ENCODE measurements around the gene ZNF836.
"Not testable (repeated sequence)": the region's sequence is repeated elsewhere in the genome, so short reads cannot be mapped to it uniquely, and the experiment has no call there.

The ZNF836 gene

GRCh38 chr19:52171321-52172169 is at the start of gene ZNF836:
TSS of gene ZNF836 (minus strand) at chr19:52171621. CDS start at chr19:52168072, 3,549 bp downstream.
- DNase-seq, result peak in 57 of 58 donors; percentile 1 to 86 (median 64)

GRCh38 chr19:52221031-52221430 is 49.6 kb upstream of the ZNF836 start:
- DNase-seq, result no peak

DNA sequence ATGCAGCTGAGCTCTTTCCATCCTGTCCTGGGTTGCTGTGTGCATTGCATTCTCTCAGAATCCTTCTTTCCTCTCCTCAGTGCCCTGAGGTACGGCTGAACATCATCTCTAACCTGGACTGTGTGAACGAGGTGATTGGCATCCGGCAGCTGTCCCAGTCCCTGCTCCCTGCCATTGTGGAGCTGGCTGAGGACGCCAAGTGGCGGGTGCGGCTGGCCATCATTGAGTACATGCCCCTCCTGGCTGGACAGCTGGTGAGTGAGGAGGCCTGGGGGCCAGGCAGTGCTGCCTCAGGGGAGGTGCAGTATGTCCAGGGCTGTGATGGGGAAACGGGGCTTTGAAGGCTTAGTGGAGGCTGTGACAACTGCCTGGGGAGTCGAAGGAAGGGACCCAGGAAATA is 48.2 kb upstream of the ZNF836 start:
- no peak for DNase-seq

- DNase-seq, result no peak
Observed at GRCh38 chr19:52217576-52217975, 46.2 kb upstream of the ZNF836 start.

DNA sequence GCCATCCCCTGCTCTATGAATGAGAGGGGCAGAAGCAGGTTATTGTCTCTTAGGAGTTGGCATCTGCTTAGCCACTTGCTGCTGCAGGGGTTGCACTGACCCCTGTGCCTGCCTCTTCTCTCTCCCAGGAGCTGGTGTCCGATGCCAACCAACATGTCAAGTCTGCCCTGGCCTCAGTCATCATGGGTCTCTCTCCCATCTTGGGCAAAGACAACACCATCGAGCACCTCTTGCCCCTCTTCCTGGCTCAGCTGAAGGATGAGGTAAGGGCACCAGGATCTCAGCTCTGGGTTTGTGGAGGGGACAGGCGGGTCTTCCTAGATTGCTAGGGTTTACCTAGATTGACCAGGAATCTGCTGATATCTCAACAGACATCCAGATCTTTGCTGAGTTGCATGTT is 45.0 kb upstream of the ZNF836 start:
- no peak for DNase-seq

DNA sequence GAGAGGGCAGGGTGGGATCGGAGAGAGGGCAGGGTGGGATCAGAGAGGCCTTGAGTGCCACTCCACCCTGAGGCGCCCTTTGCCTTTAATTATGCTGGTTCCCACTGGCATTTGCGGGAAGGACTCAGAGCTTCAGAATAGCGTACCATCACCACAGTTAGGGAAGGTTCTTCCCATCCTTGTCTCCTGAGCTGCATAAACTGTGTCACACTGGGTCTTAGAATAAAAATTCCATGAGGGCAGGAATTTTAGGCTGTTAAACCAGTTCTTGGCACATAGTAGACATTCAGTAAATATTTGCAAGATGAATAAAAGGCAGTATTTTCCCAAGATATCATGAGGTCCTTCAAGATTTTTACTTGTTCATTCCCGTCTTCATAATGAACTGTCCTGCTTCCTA is 42.8 kb upstream of the ZNF836 start:
- DNase-seq, result no peak

DNA sequence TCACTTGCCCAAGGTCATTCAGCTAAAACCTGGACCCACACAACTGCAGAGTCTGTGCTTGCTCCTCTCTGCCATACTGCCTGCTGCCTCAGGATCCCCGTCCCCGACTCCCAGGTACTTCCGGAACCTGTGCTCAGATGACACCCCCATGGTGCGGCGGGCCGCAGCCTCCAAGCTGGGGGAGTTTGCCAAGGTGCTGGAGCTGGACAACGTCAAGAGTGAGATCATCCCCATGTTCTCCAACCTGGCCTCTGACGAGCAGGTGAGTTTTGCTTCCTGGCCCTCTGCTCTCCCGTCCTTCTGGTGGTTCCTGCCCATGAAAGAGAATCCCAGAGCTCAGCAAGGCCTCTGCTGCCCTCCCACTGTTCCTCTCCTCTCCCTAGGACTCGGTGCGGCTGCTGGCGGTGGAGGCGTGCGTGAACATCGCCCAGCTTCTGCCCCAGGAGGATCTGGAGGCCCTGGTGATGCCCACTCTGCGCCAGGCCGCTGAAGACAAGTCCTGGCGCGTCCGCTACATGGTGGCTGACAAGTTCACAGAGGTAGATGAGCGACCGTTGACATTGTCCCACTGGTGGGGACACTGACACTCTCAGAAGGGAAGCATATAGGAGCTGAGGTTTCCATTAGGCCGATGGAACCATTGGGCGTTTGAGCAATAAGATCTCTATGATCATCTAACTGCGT is 41.3 kb upstream of the ZNF836 start:
- DNase-seq, result no peak

- DNase-seq, result no peak
Observed at GRCh38 chr19:52211926-52212571, 40.6 kb upstream of the ZNF836 start.

DNA sequence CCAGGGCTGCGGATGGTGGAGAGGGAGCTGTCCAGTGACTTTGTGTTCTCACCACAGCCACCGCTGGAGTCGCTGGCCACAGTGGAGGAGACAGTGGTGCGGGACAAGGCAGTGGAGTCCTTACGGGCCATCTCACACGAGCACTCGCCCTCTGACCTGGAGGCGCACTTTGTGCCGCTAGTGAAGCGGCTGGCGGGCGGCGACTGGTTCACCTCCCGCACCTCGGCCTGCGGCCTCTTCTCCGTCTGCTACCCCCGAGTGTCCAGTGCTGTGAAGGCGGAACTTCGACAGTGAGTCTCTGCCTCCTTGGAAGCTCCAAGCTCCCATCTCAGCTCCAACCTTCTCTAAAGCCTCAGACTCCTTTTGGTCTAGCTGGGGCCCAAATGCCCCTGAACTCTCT is 39.8 kb upstream of the ZNF836 start:
- no peak for DNase-seq

- DNase-seq, result no peak
Observed at GRCh38 chr19:52206481-52206880, 35.1 kb upstream of the ZNF836 start.

- DNase-seq, result not testable (repeated sequence)
Observed at GRCh38 chr19:52200755-52201391, 29.5 kb upstream of the ZNF836 start.

DNA sequence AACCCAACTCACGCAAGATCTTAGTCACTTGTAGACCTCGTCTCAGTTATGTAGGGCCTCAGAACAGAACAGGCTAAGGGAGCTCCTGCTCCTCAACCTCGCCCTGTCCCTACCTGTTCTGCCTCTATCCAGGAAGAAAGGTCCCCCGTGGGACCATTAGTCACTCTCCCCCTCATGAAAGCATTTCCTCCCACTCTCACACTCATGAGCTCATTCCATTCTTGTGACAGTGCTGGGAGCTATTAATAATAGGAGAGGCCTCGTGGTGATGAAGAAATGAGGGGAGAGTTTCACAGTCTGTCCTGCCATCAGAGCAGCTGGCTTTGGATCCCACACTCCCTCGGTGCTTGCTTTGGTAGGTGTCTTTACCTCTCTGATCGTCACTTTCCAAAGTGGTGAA is 28.6 kb upstream of the ZNF836 start:
- DNase-seq, result peak in 1 of 58 donors; percentile 7

DNA sequence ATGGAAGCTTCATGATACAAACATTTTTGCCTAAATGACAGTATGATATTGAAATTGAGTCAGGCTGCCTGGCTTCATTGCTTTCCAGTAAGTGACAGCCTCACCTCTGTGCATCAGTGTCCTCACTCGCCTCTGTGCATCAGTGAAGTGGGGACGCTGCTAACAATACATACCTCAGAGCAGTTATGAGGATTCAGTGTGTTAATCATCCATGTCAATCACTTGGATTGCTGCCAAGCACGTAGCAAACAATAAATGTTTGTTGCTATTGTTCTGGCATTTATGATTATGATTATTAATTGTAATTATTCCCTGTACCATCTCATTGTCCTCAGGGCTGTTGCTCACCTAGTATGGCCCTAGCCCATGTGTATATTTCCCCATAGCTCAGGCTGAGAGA is 27.3 kb upstream of the ZNF836 start:
- DNase-seq, result peak in 1 of 58 donors; percentile 4

DNA sequence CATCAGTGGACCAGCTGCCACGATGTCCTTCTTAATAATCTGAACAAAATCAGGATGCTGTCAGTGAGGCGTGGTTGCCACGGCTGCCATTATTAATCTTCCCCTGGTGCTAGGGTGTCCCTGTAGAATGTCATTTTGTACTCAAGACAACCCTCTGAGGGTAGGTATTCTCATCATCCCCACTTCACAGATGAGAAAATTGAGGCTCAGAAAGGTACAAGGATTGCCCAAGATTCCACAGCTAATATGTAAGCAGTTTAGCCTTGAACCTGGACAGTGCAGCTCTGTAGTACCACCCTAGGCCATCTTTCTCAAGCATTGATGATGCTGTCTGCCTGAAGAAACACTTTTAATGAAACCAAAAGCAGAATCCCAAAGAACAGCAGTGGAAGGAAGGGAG is 26.5 kb upstream of the ZNF836 start:
- DNase-seq, result no peak

DNA sequence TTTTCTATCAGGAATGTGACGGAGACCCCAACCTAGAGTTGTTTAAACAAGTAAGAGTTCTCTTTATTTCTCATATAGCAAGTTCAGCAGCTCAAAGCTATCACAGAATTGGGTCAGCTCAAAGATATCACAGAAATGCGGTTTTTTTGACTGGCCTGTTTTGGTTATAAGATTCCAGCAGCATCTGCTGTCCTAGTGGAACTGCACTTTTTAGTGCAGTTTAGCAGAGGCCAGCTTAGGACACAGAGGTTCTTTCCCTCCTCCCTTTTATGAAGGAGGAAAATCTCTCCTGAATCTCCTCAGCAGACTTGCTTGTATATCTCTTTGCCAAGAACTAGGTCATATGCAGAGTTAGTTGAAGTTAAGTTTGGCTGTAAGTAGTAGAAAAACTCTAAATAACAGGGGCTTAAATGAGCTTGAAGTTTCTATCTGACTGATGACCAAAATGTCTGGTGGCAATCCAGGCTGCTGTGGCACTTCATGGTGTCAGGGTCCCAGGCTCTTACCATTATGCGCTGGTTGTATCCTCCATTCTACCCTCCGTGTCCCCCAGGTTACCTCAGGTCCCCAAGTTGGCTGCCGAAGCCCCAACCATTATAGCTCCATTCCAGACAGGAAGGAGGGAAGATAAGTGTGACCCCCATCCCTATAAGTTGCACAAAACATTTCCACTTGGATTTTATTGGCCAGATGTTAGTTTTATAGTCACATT is 25.0 kb upstream of the ZNF836 start:
- no peak for DNase-seq

DNA sequence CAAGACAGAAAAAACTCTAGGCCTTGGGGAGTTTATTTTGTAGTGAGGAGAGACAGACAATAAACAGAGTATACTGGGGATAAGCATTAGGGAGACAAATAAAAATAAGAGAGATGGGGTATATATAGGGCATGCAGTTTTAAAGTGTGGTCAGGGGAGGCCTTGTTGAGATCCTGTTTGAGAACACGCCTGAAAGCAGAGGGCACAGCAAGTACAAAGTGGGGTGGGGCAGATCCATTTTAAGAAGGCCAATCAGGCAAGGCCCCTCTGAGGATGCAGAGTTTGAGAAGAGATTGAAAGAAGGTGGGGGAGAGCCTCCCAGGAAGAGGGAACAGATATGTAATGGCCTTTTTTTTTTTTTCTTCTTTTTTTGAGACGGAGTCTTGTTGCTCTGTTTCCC is 20.5 kb upstream of the ZNF836 start:
- no peak for DNase-seq

GRCh38 chr19:52191389-52191788 is 20.0 kb upstream of the ZNF836 start:
- DNase-seq, result no peak

GRCh38 chr19:52190487-52191293 is 19.3 kb upstream of the ZNF836 start:
- DNase-seq, result peak in 20 of 58 donors; percentile 1 to 63 (median 38)

DNA sequence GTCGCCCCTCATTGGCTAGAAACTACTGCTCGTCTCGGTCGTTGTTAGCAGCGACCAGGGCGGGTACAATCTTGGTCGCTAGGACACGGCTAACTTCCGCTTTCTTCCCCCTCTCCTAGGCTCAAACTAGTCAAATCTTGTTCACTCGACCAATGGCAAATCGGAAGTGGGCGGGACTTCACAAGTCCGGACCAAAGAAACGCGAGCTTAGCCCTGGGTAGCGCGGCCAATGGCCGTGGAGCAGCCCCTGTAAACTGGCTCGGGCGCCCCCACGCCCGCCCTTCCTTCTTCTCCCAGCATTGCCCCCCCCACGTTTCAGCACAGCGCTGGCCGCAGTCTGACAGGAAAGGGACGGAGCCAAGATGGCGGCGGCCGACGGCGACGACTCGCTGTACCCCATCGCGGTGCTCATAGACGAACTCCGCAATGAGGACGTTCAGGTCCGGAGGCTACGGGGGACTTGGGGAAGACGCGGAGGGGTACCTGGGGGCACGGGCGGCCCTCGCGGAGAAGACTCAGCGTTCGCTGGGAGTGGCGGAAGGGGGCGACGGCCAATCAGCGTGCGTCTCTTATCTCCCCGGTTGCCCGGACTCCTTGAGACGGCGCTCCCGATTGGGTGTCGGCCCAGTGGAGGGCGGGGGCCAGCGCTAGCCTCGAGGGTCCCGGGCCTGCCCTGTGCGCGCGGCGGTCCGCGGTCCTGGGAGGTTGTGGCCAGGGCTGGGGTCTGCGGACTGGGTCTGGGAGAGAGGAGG is 18.5 kb upstream of the ZNF836 start, which contains the start of gene PPP2R1A:
PPP2R1A (plus strand) TSS at position 318 of the 752 bp plus-strand sequence; CDS start at position 363, 45 bp downstream.
- DNase-seq, result peak; percentile 96 to 100 (median 100)
